ENCODE results near the gene GAA. TPM values are rescaled to one million over a fixed set of nuclear protein-coding genes. Genes with fewer than 3 reads are reported as not detected.

Gene GAA
- total RNA-seq, 1 experiment from 2014 or later, result 36.1 TPM

DNA sequence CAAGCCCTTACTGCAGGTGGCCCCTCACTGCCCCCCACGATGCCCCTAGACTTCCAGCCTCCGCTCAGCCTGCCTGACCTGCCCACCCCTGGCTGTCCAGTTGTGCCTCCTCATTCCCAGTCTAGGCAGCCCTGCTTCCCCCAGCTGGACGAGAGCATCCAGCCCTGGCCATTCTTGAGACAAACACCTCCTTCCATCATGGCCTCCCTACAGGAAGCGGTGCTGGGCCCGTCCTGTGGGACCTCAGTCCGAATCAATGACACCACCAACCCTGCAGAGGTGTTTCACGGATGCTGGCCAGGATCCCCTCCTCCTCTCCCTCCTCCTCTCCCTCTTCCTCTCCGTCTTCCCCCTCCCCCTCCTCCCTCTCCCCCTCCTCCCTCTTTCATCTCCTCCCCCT, 36.7 kb upstream of the GAA start:
- ATAC-seq (peak; percentile 51), DNase-seq (ENCODE audit: low read depth, low spot score) (no peak)
- no peak overlapping the region; a peak in 1 of 4 replicates for H3K4me3 ChIP-seq (ENCODE audit: low read depth in 2 of 2, low read length in 2 of 2)
- TF ChIP-seq TCF7L2 (IDR thresholded peaks at IDR 0.05; ENCODE audit: low read depth, low read length) (no peak), POLR2AphosphoS5 (IDR thresholded peaks at IDR 0.05; ENCODE audit: low read depth, low read length) (no peak), SIN3A (IDR thresholded peaks at IDR 0.05; ENCODE audit: borderline replicate concordance, insufficient read depth, low read depth, low read length) (no peak)
- TF ChIP-seq, protein P1, sequence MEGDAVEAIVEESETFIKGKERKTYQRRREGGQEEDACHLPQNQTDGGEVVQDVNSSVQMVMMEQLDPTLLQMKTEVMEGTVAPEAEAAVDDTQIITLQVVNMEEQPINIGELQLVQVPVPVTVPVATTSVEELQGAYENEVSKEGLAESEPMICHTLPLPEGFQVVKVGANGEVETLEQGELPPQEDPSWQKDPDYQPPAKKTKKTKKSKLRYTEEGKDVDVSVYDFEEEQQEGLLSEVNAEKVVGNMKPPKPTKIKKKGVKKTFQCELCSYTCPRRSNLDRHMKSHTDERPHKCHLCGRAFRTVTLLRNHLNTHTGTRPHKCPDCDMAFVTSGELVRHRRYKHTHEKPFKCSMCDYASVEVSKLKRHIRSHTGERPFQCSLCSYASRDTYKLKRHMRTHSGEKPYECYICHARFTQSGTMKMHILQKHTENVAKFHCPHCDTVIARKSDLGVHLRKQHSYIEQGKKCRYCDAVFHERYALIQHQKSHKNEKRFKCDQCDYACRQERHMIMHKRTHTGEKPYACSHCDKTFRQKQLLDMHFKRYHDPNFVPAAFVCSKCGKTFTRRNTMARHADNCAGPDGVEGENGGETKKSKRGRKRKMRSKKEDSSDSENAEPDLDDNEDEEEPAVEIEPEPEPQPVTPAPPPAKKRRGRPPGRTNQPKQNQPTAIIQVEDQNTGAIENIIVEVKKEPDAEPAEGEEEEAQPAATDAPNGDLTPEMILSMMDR (IDR thresholded peaks at IDR 0.05), result no peak
- TF ChIP-seq, protein P2, sequence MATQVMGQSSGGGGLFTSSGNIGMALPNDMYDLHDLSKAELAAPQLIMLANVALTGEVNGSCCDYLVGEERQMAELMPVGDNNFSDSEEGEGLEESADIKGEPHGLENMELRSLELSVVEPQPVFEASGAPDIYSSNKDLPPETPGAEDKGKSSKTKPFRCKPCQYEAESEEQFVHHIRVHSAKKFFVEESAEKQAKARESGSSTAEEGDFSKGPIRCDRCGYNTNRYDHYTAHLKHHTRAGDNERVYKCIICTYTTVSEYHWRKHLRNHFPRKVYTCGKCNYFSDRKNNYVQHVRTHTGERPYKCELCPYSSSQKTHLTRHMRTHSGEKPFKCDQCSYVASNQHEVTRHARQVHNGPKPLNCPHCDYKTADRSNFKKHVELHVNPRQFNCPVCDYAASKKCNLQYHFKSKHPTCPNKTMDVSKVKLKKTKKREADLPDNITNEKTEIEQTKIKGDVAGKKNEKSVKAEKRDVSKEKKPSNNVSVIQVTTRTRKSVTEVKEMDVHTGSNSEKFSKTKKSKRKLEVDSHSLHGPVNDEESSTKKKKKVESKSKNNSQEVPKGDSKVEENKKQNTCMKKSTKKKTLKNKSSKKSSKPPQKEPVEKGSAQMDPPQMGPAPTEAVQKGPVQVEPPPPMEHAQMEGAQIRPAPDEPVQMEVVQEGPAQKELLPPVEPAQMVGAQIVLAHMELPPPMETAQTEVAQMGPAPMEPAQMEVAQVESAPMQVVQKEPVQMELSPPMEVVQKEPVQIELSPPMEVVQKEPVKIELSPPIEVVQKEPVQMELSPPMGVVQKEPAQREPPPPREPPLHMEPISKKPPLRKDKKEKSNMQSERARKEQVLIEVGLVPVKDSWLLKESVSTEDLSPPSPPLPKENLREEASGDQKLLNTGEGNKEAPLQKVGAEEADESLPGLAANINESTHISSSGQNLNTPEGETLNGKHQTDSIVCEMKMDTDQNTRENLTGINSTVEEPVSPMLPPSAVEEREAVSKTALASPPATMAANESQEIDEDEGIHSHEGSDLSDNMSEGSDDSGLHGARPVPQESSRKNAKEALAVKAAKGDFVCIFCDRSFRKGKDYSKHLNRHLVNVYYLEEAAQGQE (IDR thresholded peaks at IDR 0.05; ENCODE audit: insufficient read depth in 1 of 2, low read depth in 2 of 2, low read length in 1 of 2), result no peak
- no peaks in the 10 kb centered on the region for H3K9me3 ChIP-seq (ENCODE audit: control insufficient read depth, insufficient read depth, low read depth, low read length)
- no peaks in the 10 kb centered on the region for H3K27me3 ChIP-seq (ENCODE audit: control insufficient read depth, insufficient read depth, low read length)
- no TSS peak for BruUV-seq (replicated peaks)
- ChIA-PET POLR2A (no interaction called here), CTCF (no interaction called here)
- peak overlapping the region; percentile 60 for H3K27ac ChIP-seq (ENCODE audit: low read length)
- H3K36me3 ChIP-seq (ENCODE audit: control insufficient read depth, insufficient read depth, low read length), result no peaks in the 10 kb centered on the region
- in situ Hi-C loops (cut with HindIII; ENCODE audit: low pct_unique_long_range_greater_than_20kb, low sequenced_read_pairs), result no loop called here
- intact Hi-C loops (cut with micrococcal nuclease; ENCODE audit: unreplicated experiment), result no loop called here
- H3K4me1 ChIP-seq (ENCODE audit: control insufficient read depth, insufficient read depth, low read length), result peaks cover 34% of the 10 kb centered on the region

DNA sequence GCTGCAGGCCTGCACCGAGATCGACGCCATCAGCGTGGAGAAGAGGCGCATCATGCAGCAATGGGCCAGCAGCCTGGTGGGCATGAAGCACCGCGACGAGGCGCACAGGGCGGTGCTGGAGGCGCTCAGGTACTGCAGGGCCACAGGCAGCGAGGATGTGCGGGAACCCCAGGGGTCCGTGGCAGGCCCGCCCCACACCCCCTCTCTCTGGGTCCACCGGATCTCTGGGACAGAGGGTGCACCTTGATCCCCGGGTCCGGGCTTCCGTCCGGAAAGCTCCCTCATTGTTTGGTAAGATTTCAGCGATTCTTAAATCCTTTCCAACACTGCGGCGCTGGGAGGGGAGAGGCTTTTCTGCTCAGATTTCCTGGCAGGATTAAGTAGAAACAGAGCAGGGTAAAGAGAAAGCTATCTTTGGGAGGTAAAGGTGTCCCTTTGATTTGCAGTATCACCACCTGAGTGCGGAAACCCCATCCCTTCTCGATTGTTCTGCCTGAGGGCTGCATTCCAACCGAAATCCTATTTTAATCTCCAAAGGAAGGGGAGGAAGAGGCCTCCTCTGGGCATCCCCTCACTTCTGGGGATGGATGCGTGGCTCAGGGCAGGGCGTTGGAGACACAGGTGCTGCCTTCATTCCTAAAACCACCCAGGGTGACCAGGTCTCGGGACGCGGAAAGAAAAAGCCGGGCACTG, 35.8 kb upstream of the GAA start:
- Histone ChIP-seq H3K9me3 (ENCODE audit: control insufficient read depth, insufficient read depth, low read depth, low read length) (no peaks in the 10 kb centered on the region), H3K4me3 (ENCODE audit: low read depth in 2 of 2, low read length in 2 of 2) (no peak overlapping the region), H3K36me3 (ENCODE audit: control insufficient read depth, insufficient read depth, low read length) (no peaks in the 10 kb centered on the region), H3K4me1 (ENCODE audit: control insufficient read depth, insufficient read depth, low read length) (peaks cover 38% of the 10 kb centered on the region), H3K27ac (ENCODE audit: low read length) (peak overlapping the region; percentile 31; the same call in 1 of the 2 replicates), H3K27me3 (ENCODE audit: control insufficient read depth, insufficient read depth, low read length) (no peaks in the 10 kb centered on the region)
- ATAC-seq (no peak), DNase-seq (ENCODE audit: low read depth, low spot score) (no peak)
- intact Hi-C loops (cut with micrococcal nuclease; ENCODE audit: unreplicated experiment) (no loop called here), in situ Hi-C loops (cut with HindIII; ENCODE audit: low pct_unique_long_range_greater_than_20kb, low sequenced_read_pairs) (no loop called here)
- CTCF ChIA-PET, result interaction anchor here (0.6 kb wide), 1 partner anchor 1200 kb away, joined by 3 read pairs; no protein-coding TSS in a partner anchor
- TSS peak; percentile 32 for BruUV-seq (replicated peaks)
- TF ChIP-seq, protein P2 (IDR thresholded peaks at IDR 0.05; ENCODE audit: insufficient read depth in 1 of 2, low read depth in 2 of 2, low read length in 1 of 2), result no peak
- TF ChIP-seq TCF7L2 (IDR thresholded peaks at IDR 0.05; ENCODE audit: low read depth, low read length) (no peak), POLR2AphosphoS5 (IDR thresholded peaks at IDR 0.05; ENCODE audit: low read depth, low read length) (no peak), SIN3A (IDR thresholded peaks at IDR 0.05; ENCODE audit: borderline replicate concordance, insufficient read depth, low read depth, low read length) (no peak)
- TF ChIP-seq, protein P1 (IDR thresholded peaks at IDR 0.05), result no peak
- POLR2A ChIA-PET, result interaction anchor here (0.5 kb wide), 1 partner anchor 328 kb away, joined by 3 read pairs; no protein-coding TSS in a partner anchor

All from Panc1 (cell line).